Measurements from ENCODE around the gene NAA35. TPM values are rescaled to one million over a fixed set of nuclear protein-coding genes. Genes with fewer than 3 reads are reported as not detected.

NAA35 gene
- total RNA-seq, 1 donor from 2014 or later, result 16.2 TPM

DNA sequence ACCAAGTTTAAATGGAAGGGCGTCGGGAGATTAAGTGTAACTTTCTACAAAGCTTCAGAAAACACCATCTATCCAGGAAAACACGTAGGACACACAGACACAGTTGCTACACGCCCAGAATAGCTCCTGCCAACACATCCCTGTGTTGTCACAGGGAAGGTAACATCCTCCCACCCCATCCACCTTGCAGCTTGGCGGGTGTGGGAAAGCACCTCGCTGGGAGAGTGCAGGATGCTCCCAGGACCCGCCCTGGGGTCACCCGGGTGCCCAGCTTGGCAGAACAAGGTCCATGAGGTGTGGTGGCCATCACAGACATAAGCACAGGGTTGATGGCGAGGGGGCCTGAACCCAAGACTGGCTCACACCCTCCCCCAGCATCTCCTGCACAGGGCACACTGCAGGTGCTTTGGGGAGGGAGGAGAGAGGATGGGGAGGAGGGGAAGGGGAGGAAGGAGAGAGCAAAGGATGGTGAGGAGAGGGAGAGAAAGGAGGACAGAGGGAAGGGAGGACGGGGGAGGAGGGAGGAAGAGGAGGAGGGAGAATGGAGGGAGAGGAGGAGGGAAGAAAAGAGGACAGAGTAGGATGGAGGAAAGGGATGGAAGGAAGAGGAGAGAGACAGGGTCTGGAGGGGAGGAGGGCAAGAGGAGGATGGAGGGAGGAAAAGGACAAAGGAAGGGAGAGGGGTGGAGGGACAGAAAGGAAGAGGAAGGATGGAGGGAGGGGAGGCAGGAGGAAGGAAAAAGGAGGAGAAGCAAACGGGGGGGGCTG, 121.2 kb downstream of the NAA35 start:
- DNase-seq (ENCODE audit: low read depth in 2 of 2), result no peak

DNA sequence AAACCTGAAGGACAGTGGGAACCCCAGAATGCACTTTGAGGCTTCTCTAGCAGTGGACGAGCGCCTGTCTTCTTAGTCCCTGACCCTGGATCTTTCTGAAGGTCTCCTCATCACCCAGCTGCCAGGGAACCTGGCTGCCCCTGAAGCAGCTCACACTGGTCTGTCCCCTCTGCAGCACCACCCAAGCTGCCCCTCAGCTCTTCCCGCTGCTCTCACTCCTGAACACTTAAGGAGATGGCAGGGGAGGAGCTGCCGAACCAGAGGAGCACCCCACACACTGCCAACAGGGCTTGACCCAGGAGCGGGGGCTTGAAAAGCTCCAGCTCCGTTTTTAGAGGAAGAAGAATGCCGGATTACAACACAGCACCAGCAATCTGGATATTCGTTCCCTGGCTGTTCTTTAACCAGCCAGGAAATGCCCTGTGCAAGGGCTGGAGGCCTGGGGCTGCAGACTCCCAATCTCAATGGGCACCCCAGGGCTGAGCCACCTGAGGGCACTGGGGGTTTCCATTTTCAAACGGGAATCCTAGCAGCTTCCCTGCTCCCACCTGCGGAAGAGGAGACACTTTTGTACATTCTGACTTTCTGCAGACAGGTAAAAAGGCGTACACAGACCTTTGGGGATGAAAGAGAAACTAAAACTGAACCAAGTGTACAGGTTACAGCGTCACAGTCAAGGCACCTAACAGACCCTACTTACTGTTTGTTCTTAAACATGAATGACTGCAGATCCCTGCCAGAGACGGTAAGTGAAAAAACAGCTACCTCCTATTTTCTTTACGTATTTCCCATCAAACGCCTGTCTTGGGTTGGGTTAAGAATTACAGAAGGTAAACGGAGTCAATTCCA, 122.1 kb downstream of the NAA35 start:
- DNase-seq (ENCODE audit: low read depth in 2 of 2), result no peak

DNA sequence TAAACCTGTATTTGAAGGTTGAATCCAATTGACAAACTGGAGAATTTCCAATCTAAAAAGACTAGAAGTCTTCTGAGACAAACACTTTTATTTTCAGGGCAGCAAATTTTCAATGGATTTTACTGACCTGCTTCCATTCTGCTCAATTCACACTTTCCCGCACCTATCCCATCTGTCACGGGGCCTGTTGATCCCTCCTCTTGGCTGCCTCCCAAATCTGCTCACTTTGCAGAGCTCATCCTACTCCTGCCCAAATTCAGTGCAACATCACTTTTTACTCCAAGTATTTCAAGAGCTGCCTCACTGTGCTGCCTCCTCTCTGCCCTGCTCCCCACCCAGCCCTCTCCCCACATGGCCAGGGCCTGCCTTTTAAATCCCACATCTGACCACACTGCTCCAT, 123.3 kb downstream of the NAA35 start:
- DNase-seq (ENCODE audit: low read depth in 2 of 2), result no peak

DNA sequence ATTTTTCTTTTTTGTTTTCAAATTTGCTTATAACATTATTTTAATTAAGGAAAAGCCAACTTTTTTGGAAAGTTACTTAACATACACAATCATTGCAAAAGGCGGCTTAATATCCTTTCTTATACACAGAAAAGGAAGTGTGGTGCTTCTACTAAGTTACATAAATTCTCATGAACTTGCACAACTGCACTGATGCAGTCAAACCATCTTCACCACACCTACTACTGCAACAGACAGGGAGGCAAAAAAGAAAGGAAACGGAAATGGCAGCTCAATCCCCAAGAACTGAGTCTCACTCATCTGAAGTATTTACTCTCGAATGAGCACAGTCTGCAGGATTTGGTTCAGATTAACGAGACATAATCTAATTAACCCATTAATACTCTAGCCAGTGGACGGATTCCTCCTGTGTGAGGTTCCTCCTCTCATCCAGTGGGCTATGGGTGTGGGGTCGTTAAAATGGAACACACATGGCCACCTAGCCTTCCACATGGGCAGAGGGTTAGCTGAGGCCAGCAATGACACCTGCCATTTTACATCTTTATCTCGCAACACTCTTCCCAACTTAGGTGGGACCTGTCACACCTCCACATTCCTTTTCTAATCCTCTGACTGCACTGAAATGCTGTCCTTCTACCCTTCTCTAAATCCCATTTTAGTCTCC, 128.4 kb downstream of the NAA35 start:
- no peak for DNase-seq (ENCODE audit: low read depth in 2 of 2)

Other genes starting within 250 kb of the NAA35 start
- 18.0 and 19.9 TPM in 2 replicates for gene AGTPBP1, start 199.2 kb upstream of the NAA35 start, total RNA-seq
- 21.2 and 33.9 TPM in 2 replicates for gene GOLM1, start 158.4 kb downstream of the NAA35 start, total RNA-seq